ENCODE measurements around the gene COL25A1.
"Not testable (repeated sequence)": the region's sequence is repeated elsewhere in the genome, so short reads cannot be mapped to it uniquely, and the experiment has no call there.

COL25A1 gene

DNA sequence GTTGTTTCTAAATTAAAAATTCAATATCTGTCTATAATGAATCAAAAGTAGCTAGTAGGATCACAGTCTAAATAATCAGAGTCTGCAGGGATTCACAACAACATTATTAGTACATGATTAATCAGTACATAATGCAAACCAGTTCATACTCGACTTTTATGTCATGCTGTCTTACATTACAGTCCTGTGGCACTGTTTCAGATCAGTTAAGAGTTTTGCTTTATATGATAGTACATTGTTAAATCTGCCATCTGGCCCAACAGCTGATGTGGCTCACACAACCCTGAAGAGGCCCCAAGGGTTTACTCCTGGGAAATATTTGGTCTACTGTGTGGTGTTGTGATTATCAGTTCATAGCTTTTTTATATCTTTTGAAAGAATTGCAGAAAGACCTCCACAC lies 292.5 kb downstream of the COL25A1 start:
- no peak for DNase-seq (ENCODE audit: low spot score)

DNA sequence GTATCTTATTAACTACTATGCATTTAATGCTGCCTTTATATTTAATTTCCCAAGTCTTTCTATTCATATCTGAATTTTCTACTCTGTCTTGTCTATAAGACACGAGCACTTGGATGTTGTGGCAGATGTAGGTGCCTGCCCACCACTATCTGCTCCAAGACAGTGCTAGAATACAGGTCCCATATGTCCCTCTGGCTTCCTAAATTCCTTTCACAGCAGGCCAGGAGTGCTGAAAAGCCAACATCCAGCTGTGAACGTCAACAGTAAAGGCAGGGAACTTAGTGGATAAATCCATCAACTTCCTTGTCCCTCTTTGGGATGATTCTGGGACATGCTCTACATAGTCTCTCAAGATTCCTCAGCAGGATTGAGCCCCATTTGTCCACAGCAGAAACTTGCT lies 294.5 kb downstream of the COL25A1 start:
- no peak for DNase-seq (ENCODE audit: low spot score)

DNA sequence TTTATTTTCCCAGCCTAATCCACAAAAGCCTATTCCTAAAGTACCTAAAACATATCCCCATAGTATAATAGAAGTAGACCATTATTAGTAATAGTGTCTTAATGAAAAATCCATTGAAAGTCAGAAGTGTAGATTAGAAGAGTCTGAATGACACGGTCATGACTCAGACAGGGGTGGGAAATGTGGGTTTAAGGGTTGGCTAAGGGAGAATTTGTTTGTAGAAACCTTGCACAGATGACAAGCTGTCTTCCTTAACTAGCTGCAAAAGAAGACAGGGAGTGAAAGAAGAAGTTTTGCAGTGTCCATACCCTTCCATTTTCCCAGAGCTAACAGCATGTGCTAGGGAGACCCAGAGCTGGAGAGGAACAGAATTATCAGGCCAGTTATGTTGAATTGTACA lies 296.9 kb downstream of the COL25A1 start:
- DNase-seq (ENCODE audit: low spot score): no peak

DNA sequence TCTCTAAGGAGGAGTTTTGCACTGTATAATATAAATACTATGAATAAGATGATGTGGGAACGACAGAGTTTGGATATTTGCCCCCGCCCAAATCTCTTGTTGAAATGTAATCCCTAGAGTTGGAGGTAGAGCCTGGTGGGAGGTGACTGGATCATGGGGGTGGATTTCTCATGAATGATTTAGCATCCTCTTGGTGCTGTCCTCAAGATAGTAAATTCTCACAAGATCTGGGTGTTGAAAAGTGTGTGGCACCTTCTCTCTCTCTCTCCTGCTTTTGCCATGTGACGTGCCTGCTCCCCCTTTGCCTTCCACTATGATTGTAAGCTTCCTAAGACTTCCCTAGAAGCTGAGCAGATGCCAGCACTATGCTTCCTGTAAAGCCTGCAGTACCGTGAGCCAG lies 298.0 kb downstream of the COL25A1 start:
- no peak for DNase-seq (ENCODE audit: low spot score)

DNA sequence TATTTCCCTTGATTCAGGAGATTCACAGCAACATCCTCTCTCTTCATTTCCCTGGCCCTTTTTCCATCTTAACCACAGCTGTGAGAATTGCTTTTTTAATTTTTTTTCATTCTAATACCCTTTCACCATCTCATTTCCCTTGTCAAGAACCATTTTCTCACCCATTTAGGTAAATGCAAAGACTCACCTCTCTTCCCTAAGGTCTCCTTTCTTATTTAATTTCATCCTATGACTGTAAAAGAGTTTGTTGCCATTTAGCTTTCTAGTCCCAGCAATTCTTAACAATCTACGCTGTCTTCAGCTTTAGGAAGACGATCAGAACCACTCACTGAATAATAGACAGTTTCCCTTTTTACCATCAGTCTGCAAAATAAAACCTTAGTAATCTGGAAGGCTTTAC lies 298.5 kb downstream of the COL25A1 start:
- no peak for DNase-seq (ENCODE audit: low spot score)

DNA sequence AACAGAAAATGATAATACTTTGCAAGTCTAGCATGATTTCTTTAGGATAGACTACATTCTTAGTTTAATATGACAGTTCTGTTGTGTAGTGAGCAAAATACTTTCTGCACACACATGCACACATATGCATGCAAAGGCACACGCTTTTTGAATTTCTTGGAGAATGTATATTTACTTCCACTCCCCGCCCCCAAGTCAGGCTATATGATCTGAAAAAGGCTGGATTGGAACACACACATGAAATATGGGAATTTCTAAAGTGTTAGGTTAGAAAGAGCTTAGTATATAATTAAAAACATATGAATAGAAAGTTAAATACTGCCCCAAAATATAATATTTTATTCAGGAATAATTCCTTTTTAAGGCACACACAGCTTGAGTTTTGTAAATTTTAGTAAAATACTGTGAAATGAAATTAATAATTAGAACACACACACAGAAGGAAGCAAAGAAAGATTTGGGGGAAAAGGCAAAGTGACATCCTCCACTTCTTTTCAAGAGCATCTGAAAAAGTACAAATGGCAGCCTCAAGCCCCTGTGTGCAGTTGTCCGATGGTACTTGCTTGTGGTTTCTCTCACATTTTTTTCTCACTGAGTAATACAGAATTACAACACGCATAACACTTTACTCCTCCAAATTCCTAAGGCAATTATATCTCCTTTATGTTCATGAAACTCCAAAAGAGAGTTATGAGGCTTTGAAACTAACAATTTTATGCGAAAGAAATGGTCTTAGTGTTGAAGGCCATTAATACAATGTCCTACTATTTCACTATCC lies 310.7 kb downstream of the COL25A1 start:
- no peak for DNase-seq (ENCODE audit: low spot score)

DNA sequence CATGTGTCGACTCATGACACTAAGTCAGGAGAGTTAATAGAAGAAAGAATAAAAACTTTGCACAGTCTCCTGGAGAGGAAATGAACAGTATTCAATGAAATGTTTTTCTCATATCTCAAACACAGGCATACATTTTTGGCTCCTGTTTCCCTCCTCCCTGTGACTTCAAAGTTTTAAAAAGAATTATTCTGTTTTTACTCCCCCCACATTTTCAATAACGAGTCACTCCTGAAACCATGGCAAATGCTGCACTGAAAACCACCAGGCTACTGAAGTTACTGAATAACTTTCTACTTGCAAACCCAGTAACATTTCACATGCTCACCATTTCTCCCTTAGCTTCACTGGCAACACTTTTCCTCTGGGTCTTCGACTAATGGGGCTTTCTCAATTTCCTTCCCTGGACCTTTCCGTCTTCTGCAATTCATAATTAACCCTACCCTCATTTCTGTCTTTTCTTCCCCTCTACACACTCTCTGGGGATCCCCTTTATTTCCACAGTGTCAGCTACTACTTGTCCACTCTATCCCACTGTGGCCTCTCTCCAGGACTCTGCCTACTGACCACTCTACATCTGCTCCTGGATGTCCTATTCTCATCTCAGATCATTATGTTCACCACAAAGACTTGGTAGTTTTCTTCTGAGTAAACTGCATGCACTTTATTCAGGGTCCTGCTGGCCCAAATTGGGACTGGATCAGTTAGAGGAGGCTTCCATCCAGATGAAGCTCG lies 313.8 kb downstream of the COL25A1 start:
- DNase-seq (ENCODE audit: low spot score): no peak

DNA sequence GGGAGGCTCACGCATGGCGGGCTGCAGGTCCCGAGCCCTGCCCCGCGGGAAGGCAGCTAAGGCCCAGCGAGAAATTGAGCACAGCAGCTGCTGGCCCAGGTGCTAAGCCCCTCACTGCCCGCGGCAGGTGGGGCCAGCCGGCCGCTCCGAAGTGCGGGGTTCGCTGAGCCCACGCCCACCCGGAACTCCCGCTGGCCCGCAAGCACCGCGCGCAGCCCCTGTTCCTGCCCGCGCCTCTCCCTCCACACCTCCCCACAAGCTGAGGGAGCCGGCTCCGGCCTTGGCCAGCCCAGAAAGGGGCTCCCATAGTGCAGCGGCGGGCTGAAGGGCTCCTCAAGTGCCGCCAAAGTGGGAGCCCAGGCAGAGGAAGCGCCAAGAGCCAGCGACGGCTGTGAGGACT lies 318.0 kb downstream of the COL25A1 start:
- DNase-seq (ENCODE audit: low spot score): not testable (repeated sequence)

DNA sequence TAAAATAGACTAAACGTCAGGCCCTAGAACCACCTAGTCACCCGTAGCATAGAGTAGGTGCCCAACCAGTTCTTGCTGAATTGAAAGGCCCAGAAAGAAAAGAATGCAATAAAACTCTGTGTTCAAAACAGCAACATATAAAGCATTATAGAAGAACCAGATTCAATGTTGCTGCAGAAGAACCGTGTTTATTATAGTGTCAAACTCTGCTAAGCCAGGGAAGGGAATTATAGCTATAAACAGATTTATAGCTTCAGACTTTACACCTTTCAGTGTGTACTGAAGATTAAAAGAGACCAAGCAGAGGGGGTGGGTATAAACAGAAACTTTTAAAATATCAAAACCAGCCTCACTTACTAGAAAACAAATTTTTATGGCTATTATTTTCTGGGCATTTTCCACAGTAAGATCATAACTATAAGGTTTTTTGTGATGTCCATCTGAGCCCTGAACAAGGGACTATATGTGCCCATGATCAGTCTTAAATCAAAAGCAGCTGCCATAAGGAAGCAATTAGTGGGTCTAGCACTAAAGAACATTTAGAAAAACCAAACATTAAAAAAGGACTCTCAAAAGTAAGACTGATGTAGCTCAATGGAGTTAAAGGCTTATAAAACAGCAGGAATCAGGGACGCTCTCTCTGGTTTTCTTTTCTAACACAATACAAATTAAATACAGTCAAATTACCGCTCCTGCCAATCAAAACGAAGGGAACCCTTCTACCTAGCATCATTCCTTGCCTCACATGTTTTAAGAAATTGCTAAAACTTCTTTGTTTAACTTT lies 319.9 kb downstream of the COL25A1 start:
- no peak for DNase-seq (ENCODE audit: low spot score)

DNA sequence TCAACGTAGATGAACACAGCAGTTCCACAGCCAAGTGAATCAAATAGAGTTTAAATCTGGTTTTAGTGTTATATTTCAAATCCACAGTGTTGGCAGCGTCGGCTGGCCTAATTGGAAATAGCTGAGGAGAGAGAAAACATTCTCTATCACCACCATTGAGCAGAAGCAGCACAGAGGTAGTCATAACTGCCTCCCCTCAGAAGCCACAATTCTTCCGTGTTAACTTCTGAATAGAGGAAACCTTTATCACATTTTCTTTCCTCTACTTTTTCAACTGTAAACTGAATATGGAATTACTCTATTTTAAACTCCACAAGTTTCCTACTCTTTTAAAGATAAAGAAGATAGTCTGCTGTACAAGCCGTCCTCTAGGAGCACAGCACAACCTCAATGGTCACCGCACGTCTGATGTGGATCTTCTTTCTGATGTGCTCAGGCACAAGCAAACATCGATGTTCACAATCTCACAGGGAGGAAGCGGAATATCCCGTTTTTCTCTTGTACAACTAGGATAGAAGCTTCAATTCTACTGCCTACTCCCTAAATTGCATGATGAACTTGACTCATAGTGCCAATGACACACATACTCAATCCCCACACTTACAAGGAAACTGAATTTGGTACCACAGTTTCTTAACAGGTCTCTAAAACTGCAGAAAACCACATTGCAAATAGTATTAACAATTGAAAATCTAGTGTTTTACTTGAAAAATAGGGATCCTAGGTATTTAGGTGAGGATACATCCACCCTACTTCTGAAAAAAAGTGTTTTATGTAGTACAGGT lies 321.8 kb downstream of the COL25A1 start:
- DNase-seq (ENCODE audit: low spot score): no peak

DNA sequence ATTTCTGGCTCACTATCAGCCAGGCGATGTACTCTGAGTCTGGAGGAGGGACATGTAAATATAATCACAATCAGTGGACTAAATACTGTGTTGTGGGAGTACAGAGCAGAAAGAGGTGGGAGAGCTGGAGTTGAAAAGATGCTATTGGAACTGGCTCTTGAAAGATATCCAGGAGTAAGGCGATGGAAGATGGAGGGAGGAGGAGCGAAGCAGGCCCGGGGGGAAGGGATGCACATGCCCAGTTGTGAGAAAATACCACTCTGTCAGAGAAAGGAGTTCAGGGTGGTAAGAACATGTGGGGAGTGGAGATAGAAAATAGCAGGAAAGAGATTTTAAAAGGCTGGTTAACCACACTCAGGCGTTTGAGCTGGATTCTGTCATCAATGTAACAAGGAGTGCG lies 322.7 kb downstream of the COL25A1 start:
- no peak for DNase-seq (ENCODE audit: low spot score)

DNA sequence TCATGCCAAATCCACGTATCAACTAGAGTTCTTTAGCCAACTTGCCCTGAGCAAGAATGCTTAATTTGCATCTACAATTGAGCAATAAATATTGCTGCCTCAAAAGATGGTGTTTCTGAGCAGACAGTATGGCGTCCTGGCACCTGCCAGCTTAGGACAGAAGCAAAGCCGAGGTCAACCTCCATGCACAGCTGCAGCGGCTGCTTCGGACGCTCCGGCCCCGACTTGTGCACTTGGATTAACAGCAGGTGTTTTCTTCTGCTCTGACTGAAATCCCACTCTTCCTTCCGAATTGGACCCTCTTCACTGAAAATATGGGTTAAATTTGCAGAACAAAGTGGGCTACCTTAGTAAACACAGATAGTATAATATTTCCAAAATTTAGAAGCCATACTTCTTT lies 324.4 kb downstream of the COL25A1 start:
- no peak for DNase-seq (ENCODE audit: low spot score)

DNA sequence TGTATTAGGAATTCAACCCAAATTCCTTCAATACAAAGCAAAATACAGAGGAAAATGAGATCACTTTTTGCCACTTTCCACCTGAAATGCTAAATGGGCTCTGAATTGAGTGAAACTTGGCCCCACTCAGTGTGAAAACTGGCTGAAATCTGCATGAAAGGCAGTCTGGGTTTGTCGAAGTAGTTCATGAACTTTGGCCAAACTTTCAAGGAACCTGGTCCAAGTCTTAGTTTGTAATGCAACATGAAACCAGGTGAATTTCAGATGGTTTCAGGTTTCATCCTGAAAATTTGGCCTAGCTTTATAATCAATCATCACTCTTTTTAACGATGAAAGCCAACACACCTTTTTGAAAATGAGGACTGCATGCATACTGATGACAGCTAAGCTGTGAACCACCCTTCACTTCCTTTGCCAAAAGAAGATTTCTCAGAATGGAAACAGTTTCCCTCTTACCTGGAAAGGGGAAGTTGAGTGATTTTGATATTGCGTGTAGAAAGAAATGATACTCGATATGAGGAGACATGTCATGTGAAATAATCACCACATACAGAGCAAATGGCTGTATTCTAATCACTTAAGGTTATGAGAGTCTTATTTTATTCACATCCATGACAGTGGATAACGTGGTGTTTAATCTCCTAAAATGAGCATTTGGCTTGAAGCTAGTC lies 329.7 kb downstream of the COL25A1 start:
- DNase-seq (ENCODE audit: low spot score): no peak

DNA sequence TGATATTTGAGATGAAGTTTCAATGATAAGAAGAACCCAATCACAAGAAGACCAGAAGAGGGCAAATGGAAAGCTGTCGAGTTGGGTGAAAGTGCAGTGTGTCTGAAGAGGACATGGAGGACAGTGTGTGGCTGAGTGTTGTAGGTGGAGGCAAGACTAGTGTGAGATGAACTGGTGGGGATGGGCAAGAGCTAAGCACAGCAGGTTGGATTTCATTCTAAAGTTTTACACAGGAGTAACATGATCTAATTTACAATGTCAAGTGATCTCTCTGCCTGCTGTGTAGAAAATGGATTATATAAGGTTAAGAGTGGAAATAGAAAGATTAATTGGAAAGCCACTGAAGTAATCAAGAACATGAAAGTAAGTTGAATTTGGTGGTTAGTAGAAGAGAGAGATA lies 331.0 kb downstream of the COL25A1 start:
- no peak for DNase-seq (ENCODE audit: low spot score)

DNA sequence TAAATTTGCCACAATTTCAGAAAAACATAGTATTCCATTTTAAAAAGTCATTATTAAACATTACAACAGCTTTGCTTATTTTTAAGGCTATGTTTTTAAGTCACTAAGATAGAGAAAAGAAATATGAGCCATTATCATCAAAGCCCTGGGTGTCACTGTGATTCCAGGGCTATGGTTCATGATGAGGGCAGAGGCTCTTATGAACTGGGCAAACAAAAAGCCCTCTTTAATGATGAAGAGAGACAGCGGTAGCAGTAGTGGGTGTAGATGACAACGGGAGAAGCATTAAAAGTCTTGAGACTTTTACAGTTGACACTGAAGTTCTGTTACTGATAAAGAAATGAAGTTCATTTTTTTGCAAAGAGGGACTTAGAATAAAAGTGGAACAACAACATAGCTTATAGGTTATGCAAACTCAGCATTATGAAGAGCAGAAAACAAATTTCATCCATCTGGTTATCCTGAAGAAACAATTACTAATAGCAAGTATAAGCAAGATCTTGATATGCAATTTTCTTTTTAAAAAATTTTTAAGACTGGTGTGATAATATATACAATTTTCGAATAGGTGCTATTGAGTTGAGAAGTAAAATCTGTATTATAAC lies 336.9 kb downstream of the COL25A1 start:
- no peak for DNase-seq (ENCODE audit: low spot score)

DNA sequence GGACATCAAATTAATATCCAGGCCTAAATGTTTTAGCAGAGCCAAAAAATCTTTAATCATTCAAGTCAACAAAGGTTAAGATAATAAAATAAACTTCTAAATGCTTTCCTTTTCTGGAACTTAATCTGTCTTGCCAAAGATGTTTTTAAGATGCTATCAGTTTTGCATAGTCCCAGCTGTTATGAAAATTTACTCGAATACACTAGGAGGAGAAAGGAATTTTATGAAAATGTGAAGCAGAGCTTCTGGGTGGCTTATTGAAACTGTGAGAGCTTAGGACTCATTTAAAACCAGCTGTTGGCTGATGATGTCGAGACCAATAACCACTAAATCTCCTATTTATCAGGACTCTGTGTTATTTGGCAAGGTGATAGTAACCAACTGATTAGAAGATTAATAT lies 337.4 kb downstream of the COL25A1 start:
- no peak for DNase-seq (ENCODE audit: low spot score)

DNA sequence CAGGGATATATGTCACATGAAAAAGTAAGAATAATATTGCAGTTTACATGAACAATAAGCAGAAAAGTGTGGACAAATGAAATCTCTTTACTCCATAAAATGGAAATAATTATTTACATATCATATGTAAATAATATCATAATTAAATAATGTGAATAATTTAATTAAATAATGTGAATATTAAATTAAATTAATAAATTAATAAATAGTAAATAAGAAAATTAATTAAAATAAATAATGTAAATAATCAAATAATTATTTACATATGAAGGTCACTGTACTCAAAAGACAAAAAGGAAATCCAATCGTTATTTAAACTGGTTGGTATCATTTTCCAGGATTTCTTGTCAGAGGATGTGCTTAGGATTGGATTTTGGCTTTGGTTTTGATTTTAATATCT lies 338.5 kb downstream of the COL25A1 start:
- DNase-seq (ENCODE audit: low spot score): no peak

DNA sequence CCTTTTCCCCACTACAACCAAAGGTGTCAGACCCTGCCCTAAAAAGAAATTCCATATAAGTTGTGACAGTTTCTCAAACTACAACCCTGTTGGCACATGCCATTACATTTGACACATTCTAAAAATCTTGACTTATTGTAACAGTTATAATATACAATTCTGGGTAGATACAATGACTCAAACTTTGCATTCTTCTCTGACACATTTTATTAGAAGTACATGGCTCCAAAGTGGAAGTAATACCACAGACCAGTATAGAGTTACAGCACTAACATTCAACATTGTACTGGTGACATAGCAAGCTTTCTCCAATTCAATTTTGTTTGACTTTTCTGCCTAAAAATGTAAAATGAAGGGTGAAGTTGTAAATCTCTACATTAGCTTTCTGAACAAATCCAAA lies 343.0 kb downstream of the COL25A1 start:
- no peak for DNase-seq (ENCODE audit: low spot score)

DNA sequence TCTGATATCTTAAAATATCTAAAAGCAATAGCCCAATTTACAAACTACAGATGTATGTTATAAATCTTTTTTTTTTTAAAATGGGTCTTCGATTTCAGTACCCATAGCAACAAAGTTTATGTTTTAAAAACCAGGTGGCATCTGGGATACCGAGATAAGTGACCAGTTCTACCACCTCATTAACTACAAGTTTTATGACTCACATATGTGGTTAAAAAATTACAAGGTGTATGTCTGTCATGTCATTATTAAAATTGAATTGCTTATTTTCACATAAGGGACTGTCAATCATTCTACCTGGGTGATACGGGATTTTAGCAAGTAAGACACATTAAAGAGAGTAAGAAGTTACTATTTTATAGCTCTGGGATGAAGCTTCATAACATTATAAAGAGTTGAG lies 347.6 kb downstream of the COL25A1 start:
- DNase-seq (ENCODE audit: low spot score): no peak

DNA sequence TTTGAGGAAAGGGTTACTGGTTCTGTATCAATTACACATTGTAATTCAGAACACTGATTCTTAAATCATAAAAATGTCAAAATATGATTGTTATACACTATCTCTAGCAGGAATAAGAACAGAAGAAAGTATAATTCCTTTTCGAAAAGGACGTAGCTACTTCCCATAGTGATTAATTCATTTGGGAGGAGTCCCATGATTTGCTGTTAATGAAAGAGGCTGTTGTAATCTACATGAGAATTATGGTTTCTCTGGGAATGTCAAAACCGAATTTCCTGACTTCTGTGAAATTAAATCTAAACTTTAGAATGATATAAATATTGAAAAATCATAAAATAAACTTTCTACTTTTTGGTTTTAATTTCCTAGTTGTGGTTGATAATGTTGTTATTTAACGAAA lies 348.5 kb downstream of the COL25A1 start:
- DNase-seq (ENCODE audit: low spot score): no peak

All from cerebellar cortex (tissue), 1 donor.